Astrocyte (in vitro differentiated cells and primary cell): ENCODE results near the gene COA1. TPM values are rescaled to one million over a fixed set of nuclear protein-coding genes. Genes with fewer than 3 reads are reported as not detected.

Source experiments
- DNase-seq: peaks from one replicate; pipeline ENCODE4 v3.0.0-alpha.2; 2010; ENCODE audit warnings: low read depth
- FAIRE-seq: peaks from 2 replicates; lab custom pipeline; 2011; peaks lifted over from hg19 to GRCh38; lab: Jason Lieb, UNC
- H2AFZ ChIP-seq: 2 replicates; pipeline ENCODE4 v1.6.0; 2012; ENCODE audit warnings: low read depth, low read length, inconsistent platforms
- H3K27ac ChIP-seq: 2 replicates; pipeline ENCODE4 v1.5.1; 2011; ENCODE audit warnings: low read depth, low read length, inconsistent platforms
- H3K27me3 ChIP-seq: 2 replicates; pipeline ENCODE4 v1.6.0; 2011; ENCODE audit warnings: low read length, inconsistent platforms; ENCODE audit not compliant: insufficient read depth
- H3K36me3 ChIP-seq: 2 replicates; pipeline ENCODE4 v1.5.1; 2011; ENCODE audit warnings: low read length, inconsistent platforms; ENCODE audit not compliant: insufficient read depth
- H3K4me1 ChIP-seq: 2 replicates; pipeline ENCODE4 v1.5.1; 2011; ENCODE audit warnings: low read length, inconsistent platforms; ENCODE audit not compliant: insufficient read depth
- H3K4me2 ChIP-seq: 2 replicates; pipeline ENCODE4 v1.6.0; 2012; ENCODE audit warnings: low read length, inconsistent platforms
- H3K4me3 ChIP-seq: 2 replicates; pipeline ENCODE4 v1.5.1; 2011; ENCODE audit warnings: low read depth, mild to moderate bottlenecking, low read length, inconsistent platforms; ENCODE audit not compliant: insufficient read depth
- H3K79me2 ChIP-seq: 2 replicates; pipeline ENCODE4 v1.6.0; 2012; ENCODE audit warnings: mild to moderate bottlenecking, low read length, inconsistent platforms; ENCODE audit not compliant: insufficient read depth
- H3K9ac ChIP-seq: 2 replicates; pipeline ENCODE4 v1.6.0; 2012; ENCODE audit warnings: mild to moderate bottlenecking, low read length, inconsistent platforms
- H3K9me3 ChIP-seq: 2 replicates; pipeline ENCODE4 v1.5.1; 2012; ENCODE audit warnings: low read depth, mild to moderate bottlenecking, low read length, inconsistent platforms; ENCODE audit not compliant: insufficient read depth
- H4K20me1 ChIP-seq: 2 replicates; pipeline ENCODE4 v1.6.0; 2012; ENCODE audit warnings: low read length, inconsistent platforms; ENCODE audit not compliant: insufficient read depth
- H3K27ac Mint-ChIP-seq: one replicate; pipeline ENCODE4 v1.8.0; 2021; ENCODE audit warnings: mild to moderate bottlenecking, mixed read lengths; ENCODE audit not compliant: unreplicated experiment
- H3K27me3 Mint-ChIP-seq: one replicate; pipeline ENCODE4 v1.8.0; 2021; ENCODE audit warnings: low read depth, mixed read lengths; ENCODE audit not compliant: unreplicated experiment
- H3K36me3 Mint-ChIP-seq: one replicate; pipeline ENCODE4 v1.8.0; 2021; ENCODE audit warnings: low read depth, mixed read lengths; ENCODE audit not compliant: unreplicated experiment
- H3K4me1 Mint-ChIP-seq: one replicate; pipeline ENCODE4 v1.8.0; 2021; ENCODE audit warnings: low read depth, mixed read lengths; ENCODE audit not compliant: unreplicated experiment
- H3K4me3 Mint-ChIP-seq: one replicate; pipeline ENCODE4 v1.8.0; 2021; ENCODE audit warnings: mild to moderate bottlenecking, moderate library complexity, mixed read lengths; ENCODE audit not compliant: unreplicated experiment
- H3K9me3 Mint-ChIP-seq: one replicate; pipeline ENCODE4 v1.8.0; 2021; ENCODE audit warnings: mild to moderate bottlenecking, mixed read lengths; ENCODE audit not compliant: unreplicated experiment
- EZH2 ChIP-seq: IDR thresholded peaks from 2 replicates; pipeline ENCODE4 v1.6.1; 2012; ENCODE audit warnings: mild to moderate bottlenecking, low read length, inconsistent platforms; ENCODE audit not compliant: insufficient read depth
- total RNA-seq: library from RNA; stranded (reverse); gene quantifications from 2 replicates; pipeline ENCODE4 v1.2.1, GENCODE V29; 2021
- TF ChIP-seq, protein P1 (sequence below): IDR thresholded peaks from 2 replicates; pipeline ENCODE4 v1.5.1; 2011; ENCODE audit warnings: low read depth, mild to moderate bottlenecking, inconsistent platforms, low read length, moderate library complexity; ENCODE audit not compliant: insufficient read depth

COA1 gene
- total RNA-seq, 1 donor from 2014 or later: 47.0 TPM

DNA sequence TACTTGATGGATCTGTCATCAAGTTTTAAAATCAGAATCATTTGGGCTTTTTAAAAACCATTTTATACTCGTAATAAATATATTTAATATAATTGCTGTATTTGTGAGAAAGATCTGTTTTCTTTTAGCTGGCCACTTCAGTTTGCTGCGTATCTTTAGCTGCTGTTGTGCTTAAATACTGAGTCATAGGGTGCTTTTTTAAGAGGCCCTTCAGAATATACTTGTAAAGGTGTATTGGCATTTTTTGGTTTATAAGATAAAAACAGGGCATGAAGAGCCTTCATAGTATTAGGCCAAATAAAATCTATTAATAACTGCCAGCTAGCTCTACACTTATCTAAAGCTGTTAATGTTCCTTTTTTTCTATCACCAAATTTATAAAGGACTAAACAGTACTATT lies 102.6 kb downstream of the COA1 start:
- no peak overlapping the region for H2AFZ ChIP-seq
- no peaks in the 10 kb centered on the region for H3K27me3 ChIP-seq
- peaks cover 66% of the 10 kb centered on the region for H3K79me2 ChIP-seq
- H3K9ac ChIP-seq: no peak overlapping the region
- Mint-ChIP-seq H3K4me3 (no peak overlapping the region), H3K4me1 (peaks cover 7% of the 10 kb centered on the region), H3K27me3 (no peaks in the 10 kb centered on the region), H3K27ac (no peak overlapping the region), H3K36me3 (peaks cover 12% of the 10 kb centered on the region), H3K9me3 (no peaks in the 10 kb centered on the region)
- H3K36me3 ChIP-seq: peaks cover 45% of the 10 kb centered on the region
- no peaks in the 10 kb centered on the region for H3K4me1 ChIP-seq
- H3K4me2 ChIP-seq: no peak overlapping the region
- TF ChIP-seq, protein P1, sequence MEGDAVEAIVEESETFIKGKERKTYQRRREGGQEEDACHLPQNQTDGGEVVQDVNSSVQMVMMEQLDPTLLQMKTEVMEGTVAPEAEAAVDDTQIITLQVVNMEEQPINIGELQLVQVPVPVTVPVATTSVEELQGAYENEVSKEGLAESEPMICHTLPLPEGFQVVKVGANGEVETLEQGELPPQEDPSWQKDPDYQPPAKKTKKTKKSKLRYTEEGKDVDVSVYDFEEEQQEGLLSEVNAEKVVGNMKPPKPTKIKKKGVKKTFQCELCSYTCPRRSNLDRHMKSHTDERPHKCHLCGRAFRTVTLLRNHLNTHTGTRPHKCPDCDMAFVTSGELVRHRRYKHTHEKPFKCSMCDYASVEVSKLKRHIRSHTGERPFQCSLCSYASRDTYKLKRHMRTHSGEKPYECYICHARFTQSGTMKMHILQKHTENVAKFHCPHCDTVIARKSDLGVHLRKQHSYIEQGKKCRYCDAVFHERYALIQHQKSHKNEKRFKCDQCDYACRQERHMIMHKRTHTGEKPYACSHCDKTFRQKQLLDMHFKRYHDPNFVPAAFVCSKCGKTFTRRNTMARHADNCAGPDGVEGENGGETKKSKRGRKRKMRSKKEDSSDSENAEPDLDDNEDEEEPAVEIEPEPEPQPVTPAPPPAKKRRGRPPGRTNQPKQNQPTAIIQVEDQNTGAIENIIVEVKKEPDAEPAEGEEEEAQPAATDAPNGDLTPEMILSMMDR: no peak
- TF ChIP-seq EZH2: no peak
- DNase-seq: no peak
- FAIRE-seq: no peak
- peaks cover 30% of the 10 kb centered on the region for H4K20me1 ChIP-seq
- H3K4me3 ChIP-seq: no peak overlapping the region
- no peak overlapping the region for H3K27ac ChIP-seq
- no peaks in the 10 kb centered on the region for H3K9me3 ChIP-seq

DNA sequence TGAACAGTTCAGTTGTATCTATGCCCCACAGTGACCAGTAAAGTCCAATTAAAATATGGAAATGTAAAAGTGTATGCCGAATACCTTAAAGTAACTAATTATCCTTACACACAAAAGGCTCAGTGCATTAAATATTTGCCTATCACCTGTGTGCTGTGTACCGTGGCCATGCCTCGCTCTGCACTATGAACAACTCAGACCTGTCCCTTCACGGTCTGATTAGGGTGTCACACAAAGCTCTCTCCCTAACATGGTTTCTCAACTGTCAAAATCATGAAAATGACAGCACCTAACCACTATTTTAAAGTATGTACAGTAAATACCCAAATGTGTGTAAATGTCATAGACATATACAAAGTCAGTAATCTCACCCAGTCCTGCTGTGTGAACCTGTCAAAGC lies 103.3 kb downstream of the COA1 start:
- H3K4me1 ChIP-seq: peaks cover 3% of the 10 kb centered on the region
- no peak overlapping the region for H3K4me3 Mint-ChIP-seq
- H3K36me3 Mint-ChIP-seq: peaks cover 16% of the 10 kb centered on the region
- H3K27me3 ChIP-seq: no peaks in the 10 kb centered on the region
- H3K9me3 ChIP-seq: no peaks in the 10 kb centered on the region
- DNase-seq: no peak
- H3K27ac ChIP-seq: no peak overlapping the region
- no peak overlapping the region for H3K4me3 ChIP-seq
- H3K27ac Mint-ChIP-seq: no peak overlapping the region
- peaks cover 30% of the 10 kb centered on the region for H4K20me1 ChIP-seq
- no peaks in the 10 kb centered on the region for H3K9me3 Mint-ChIP-seq
- no peak for FAIRE-seq
- TF ChIP-seq, protein P1: no peak
- TF ChIP-seq EZH2: no peak
- no peak overlapping the region for H3K9ac ChIP-seq
- H2AFZ ChIP-seq: no peak overlapping the region
- H3K4me2 ChIP-seq: no peak overlapping the region
- peaks cover 12% of the 10 kb centered on the region for H3K4me1 Mint-ChIP-seq
- no peaks in the 10 kb centered on the region for H3K27me3 Mint-ChIP-seq
- peaks cover 73% of the 10 kb centered on the region for H3K79me2 ChIP-seq
- peaks cover 45% of the 10 kb centered on the region for H3K36me3 ChIP-seq

DNA sequence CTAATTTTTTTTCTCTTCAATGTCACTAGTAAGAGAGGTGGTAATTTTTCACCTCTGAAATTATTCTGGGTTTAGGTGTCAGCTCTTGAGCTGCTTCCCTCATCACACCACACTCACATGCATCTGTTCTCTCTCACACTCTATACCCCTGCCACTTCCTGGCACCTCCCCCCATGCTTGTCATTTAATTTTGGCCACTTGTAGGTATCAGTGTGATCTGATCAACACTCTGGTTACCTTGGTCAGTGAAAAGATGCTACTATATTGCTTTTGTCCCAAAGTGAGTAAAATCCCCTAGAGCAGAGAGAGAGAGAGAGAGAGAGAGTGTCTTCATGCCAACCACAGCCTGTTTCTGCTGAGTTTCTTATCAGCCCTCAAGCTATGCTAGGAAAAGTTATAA lies 103.9 kb downstream of the COA1 start:
- TF ChIP-seq, protein P1: no peak
- no peak for TF ChIP-seq EZH2
- Histone ChIP-seq H3K27ac (no peak overlapping the region), H3K4me1 (peaks cover 3% of the 10 kb centered on the region), H2AFZ (no peak overlapping the region), H4K20me1 (peaks cover 30% of the 10 kb centered on the region), H3K79me2 (peaks cover 78% of the 10 kb centered on the region), H3K36me3 (peaks cover 47% of the 10 kb centered on the region), H3K27me3 (no peaks in the 10 kb centered on the region), H3K4me2 (no peak overlapping the region), H3K9ac (no peak overlapping the region), H3K4me3 (no peak overlapping the region), H3K9me3 (no peaks in the 10 kb centered on the region)
- DNase-seq (no peak), FAIRE-seq (no peak)
- Mint-ChIP-seq H3K27me3 (no peaks in the 10 kb centered on the region), H3K4me3 (no peak overlapping the region), H3K27ac (no peak overlapping the region), H3K36me3 (peaks cover 19% of the 10 kb centered on the region), H3K9me3 (no peaks in the 10 kb centered on the region), H3K4me1 (peaks cover 12% of the 10 kb centered on the region)
